Omental fat pad (tissue), 4 donors: ENCODE measurements around the gene PGA5. TPM values are rescaled to one million over a fixed set of nuclear protein-coding genes. Genes with fewer than 3 reads are reported as not detected.

ENCODE experiments used
- ATAC-seq: fragments of 150-250 bp; one replicate; pipeline ENCODE4 v1.9.1; 2016; ENCODE audit warnings: mild to moderate bottlenecking, moderate library complexity; ENCODE audit not compliant: low FRiP score
- DNase-seq: peaks from one replicate; pipeline ENCODE4 v3.0.0-alpha.2; 2019; ENCODE audit warnings: low spot score
- total RNA-seq, 4 donors: library from RNA; depleted of rRNA; stranded (reverse); fragments of >200 nt; gene quantifications; one replicate each; pipeline ENCODE4 v1.1.0, GENCODE V29; 2016
- TF ChIP-seq, protein P1 (sequence below), 3 donors: fragments of 450-650 bp; IDR thresholded peaks; one replicate each; pipeline ENCODE4 v1.5.1; 2016 to 2017; ENCODE audit warnings: antibody characterized with exemption in 3 of 3, mild to moderate bottlenecking in 3 of 3, moderate library complexity in 2 of 3

PGA5 gene
- total RNA-seq, 4 donors from 2014 or later: 2.0 to 5.0 (median 4.3) TPM; not detected in 1

DNA sequence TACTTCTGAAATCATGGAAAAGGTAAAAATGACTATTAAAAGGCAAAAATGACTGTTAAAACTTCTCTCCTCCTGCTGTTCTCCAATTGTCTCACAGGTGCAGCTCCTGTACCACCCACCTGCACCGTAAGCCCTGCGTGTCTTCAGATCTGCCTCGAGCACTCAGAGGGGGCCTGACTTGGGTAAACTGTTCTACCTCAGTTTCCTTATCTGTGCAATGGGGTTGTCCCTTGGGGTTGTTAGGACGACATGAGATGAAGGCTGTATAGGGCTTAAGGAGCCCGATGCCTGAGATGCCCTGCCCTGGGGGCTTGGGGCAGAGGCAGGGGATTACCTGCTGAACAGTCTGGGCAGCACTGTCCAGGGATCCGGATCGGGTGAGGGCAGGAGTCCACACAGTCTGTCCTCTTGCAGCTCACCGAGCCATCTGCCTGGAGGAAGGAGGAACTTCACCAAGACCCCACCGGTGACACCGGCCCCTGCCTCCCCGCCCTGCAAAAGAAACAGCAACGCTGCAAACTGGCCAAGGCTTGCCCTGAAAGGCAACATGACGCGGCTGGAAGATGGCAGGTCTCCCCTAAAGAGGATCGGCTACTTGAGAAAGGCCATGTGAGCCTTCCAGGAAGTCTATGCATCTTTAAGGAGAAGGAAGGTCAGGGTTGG is 27.7 kb downstream of the PGA5 start:
- DNase-seq: no peak
- ATAC-seq: no peak
- TF ChIP-seq, protein P1, sequence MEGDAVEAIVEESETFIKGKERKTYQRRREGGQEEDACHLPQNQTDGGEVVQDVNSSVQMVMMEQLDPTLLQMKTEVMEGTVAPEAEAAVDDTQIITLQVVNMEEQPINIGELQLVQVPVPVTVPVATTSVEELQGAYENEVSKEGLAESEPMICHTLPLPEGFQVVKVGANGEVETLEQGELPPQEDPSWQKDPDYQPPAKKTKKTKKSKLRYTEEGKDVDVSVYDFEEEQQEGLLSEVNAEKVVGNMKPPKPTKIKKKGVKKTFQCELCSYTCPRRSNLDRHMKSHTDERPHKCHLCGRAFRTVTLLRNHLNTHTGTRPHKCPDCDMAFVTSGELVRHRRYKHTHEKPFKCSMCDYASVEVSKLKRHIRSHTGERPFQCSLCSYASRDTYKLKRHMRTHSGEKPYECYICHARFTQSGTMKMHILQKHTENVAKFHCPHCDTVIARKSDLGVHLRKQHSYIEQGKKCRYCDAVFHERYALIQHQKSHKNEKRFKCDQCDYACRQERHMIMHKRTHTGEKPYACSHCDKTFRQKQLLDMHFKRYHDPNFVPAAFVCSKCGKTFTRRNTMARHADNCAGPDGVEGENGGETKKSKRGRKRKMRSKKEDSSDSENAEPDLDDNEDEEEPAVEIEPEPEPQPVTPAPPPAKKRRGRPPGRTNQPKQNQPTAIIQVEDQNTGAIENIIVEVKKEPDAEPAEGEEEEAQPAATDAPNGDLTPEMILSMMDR (IDR thresholded peaks at IDR 0.05): no peak

DNA sequence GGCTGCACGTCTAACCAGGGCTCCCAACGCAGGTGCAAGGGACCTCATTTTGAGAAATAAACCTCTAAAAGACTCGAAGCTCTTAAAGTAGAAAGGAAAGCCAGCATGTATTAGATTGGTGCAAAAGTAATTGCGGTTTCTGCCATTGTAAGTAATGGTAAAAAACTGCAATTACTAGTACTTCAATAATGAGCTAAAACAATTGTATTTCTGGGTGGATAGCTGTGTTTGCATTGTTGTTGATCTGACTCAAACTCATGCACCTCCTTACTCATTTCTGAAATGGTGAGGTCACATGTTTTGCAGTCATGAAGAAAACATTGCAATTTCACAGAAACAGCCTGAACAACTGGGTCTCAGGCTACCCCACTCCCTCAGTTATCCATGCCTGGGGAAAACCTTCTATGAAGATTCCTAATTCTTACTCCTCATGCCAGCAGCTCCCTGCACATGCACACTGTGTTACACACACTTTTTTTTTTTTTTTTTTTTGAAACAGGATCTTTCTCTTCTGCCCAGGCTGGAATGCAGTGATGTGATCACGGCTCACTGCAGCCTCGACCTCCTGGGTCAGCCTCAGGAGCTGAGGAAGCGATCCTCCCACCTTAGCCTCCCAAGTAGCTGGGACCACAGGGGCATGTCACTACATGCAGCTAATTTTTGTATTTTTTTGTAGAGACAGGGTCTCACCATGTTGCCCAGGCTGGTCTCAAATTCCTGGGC is 29.5 kb downstream of the PGA5 start:
- DNase-seq (no peak), ATAC-seq (no peak)
- TF ChIP-seq, protein P1 (IDR thresholded peaks at IDR 0.05): no peak

GRCh38 chr11:61272731-61273130 is 31.8 kb downstream of the PGA5 start:
- no peak for ATAC-seq
- TF ChIP-seq, protein P1 (IDR thresholded peaks at IDR 0.05): no peak
- no peak for DNase-seq

DNA sequence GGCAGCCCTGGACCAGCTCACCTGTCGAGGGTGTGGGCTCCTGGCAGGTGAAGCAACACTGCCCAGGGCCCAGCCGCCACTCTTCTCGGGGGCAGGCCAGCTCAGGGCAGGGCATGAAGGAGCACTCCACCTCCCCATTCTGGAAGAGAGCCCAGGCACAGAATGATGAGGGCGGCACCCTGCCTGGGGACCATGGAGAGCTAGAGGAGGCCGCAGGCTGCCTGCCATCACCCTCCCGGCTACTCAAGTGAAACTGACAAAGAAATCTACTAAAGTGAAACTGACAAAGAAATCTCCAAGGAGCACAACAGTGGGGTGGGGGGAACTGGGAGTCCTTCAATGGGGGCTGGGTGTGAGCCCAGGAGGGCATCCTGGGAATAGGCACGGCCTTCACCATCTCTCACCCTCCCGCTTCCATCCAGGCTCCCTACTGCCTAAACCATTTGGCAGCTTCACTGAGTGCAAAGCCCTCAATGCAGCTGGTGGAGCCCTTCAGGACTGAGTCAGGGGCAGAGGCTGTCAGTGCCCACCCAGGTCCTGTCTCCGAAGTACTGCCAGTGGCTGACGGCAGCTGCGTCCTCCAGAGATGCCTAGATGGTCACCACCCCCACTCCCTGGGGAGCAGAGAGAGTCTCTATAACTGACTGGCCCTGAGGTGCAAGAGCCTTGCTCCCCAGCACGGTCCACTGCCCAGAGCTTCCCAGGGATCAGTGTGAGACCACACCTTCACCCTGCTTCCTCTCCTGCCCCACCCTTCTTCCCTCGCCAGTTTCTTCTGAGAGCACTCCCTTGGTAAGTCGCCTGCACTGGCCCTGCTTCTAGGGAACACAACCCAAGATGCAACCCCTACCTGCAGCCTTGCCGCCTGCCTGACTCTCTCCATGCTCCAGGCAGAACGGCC is 32.5 kb downstream of the PGA5 start:
- DNase-seq: no peak
- ATAC-seq: no peak
- TF ChIP-seq, protein P1 (IDR thresholded peaks at IDR 0.05): no peak

- TF ChIP-seq, protein P1 (IDR thresholded peaks at IDR 0.05): no peak
- DNase-seq (no peak), ATAC-seq (no peak)
Observed at GRCh38 chr11:61274084-61274483, 33.1 kb downstream of the PGA5 start.

DNA sequence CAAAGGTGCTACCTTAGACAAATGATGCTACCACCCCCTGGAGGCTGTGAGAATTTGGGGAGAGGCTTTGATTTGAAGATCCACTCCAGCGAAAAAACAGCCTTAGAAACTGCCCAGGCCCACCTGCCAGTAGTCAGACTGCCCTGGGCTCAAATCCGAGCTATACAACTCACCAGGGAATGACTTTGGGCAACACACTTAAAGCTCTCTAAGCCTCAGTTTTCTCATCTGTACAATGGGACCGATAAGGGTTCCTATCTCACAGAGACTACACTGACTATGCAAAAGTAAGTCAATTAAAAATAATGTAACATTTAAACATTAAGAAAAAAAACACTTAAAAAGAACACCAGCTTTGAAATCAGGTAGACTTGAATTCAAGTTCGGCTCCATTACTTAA is 34.2 kb downstream of the PGA5 start:
- ATAC-seq (no peak), DNase-seq (no peak)
- TF ChIP-seq, protein P1 (IDR thresholded peaks at IDR 0.05): no peak
